ENCODE data around the gene ORM2.
"Not testable (repeated sequence)": the region's sequence is repeated elsewhere in the genome, so short reads cannot be mapped to it uniquely, and the experiment has no call there.

The ORM2 gene

DNA sequence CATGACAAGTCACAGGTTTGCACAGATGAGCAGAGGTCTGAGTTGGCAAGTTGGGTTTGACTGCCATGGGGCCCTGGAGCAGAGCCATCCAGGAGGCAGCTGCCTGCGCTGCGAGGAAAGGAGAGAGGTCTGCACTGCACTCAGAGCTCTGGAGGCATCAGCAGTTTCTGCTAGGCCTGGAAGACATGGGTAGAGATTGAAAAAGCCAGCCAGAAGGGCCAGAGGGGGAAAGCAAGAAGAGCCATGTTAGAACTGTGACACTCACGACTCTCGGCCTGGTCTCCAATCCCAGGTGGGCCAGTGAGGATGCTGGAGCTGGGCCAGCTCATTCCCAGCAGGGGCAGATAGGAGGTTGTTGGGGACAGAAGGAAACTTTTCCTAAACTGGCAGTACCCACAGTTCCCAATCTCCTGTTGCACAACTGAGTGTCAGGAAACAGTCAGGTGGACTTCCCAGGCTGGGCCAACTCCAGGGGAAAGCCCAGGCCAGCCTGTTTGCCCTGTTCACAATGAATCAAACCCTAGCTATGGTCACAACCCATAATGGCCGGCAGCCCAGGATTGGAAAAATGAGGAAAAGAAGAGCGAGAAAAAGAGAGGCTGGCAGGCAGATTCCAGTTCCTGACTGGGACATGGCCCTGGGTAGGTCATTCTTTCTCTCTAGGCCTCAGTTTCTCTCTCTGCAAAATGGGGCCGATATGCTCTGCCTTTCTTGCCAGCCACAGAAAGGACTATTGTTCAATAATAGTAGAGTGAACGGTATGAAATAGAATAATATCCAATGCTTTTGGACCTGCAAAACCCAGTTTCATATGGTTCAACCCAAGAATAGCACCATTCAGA is 14.6 kb upstream of the ORM2 start:
- DNase-seq = peak; percentile 32

DNA sequence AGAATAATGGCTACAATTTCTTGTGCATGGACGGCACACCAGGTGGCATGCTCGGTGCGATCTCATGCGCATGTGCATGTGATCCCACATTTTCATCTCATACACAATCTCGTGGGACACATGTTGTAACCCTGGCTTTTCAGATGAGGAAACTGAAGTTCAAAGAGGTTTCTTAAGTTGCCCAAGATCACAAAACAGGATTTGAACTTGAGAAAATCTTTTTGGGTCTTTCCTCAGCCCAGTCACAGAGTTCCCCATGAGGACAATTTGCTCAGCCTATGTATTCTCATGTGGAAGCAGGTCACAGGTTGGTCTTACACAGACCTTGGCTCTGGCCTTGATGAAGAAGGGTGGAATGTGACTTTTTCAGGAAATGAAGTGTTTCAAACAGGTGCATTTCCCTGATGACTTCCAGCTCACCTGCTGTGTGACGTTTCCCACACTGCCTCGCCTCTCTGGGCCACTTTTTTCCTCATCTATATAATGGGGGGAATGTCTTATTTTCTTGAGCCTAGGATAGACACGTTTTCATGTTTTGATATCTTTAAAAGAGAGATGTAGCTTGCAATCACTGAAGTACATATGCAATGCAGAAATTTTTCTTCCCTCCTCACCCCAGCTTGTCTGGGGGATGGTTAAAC is 13.8 kb upstream of the ORM2 start:
- no peak for DNase-seq

GRCh38 chr9:114316605-114317230 is 13.0 kb upstream of the ORM2 start:
- DNase-seq = peak; percentile 47

DNA sequence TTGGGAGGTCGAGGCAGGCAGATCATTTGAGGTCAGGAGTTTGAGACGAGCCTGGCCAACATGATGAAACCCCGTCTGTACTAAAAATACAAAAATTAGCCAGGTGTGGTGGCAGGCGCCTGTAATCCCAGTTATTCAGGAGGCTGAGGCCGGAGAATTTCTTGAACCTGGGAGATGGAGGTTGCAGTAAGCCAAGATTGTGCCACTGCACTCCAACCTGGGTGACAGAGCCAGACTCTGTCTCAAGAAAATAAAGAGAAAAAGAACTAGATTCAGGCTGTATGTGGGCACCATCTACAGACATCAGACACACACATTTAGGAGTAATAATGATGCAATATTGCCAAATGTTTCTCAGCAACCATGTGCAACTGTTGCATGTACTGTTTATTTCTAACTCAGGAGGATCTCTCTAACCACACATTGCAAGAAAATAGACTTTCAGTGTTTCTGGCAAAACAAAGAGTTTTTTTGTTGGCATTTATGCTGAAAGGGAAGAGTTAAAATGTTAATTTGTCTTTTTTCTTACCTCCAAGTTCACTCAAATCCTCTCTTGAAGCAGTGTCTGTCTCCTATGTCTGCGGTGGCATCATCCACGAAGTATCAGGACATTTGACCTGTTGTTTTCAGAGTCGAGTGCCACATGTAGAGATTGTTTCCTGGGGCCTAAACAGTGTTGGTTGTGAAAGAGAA is 11.9 kb upstream of the ORM2 start:
- peak; percentile 36 for DNase-seq

GRCh38 chr9:114318416-114318815 is 11.3 kb upstream of the ORM2 start:
- peak; percentile 39 for DNase-seq

DNA sequence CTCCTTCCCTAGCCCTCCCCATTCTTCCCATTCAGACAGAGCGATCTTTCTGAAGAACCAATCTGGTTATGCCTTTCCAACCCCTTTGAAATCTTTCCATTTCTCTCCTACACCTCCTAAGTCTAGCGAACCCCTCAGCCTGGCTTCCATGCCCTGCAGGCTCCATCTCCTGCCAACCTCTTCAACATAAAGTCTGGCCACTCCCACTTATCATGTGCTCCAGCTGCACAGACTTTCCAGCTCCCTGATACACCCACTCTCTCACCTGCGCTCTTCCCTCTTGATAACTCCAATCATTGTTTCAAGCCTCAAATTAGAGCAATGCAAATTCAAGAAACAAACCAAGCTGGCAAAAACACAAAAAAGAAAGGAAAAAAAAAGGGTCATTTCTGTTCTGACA is 10.5 kb upstream of the ORM2 start:
- no peak for DNase-seq

DNA sequence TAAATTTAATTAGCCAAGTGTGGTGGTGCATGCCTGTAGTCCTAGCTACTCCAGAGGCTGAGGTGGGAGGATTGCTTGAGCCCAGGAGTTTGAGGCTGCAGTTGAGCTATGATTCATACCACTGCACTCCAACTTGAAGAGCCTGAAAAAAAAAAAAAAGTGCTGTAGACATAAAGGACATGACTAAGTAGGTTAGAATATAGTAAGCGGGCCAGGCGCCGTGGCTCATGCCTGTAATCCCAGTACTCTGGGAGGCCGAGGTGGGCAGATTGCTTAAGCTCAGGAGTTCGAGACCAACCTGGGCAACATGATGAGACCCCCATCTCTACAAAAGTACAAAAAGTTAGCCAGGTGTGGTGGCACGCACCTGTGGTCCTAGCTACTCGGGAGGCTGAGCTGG is 9.0 kb upstream of the ORM2 start:
- DNase-seq = not testable (repeated sequence)

- no peak for DNase-seq
Measured at GRCh38 chr9:114321759-114322158, 7.9 kb upstream of the ORM2 start.

DNA sequence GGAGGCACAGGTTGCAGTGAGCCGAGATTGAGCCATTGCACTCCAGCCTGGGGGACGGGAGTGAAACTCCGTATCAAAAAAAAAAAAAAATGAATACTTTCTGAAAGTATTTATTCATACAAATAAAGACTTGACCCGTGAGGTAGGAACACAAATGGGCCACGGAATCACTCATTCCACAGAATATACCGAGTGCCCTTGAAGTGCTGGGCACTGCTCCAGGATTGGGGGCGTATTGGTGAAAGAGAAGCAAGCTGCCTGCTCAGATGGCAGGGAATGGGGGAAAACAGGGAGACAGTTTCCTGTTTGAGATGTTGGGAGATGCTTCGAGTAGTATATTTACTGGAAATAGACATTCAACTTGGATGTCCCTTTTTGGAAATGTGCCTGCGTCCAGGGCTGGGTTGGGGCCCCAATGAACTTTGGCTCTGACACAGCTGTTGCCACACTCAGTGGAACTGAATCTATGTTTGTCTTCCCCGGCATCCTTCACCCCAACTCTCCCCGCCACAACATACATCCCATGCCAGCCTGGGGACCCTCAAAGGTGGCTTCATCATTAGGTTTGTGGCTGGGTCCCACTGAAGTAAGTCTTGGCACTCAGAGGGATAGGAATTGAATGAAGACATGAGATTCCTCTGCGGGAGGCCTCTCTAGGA is 7.4 kb upstream of the ORM2 start:
- not testable (repeated sequence) for DNase-seq

DNA sequence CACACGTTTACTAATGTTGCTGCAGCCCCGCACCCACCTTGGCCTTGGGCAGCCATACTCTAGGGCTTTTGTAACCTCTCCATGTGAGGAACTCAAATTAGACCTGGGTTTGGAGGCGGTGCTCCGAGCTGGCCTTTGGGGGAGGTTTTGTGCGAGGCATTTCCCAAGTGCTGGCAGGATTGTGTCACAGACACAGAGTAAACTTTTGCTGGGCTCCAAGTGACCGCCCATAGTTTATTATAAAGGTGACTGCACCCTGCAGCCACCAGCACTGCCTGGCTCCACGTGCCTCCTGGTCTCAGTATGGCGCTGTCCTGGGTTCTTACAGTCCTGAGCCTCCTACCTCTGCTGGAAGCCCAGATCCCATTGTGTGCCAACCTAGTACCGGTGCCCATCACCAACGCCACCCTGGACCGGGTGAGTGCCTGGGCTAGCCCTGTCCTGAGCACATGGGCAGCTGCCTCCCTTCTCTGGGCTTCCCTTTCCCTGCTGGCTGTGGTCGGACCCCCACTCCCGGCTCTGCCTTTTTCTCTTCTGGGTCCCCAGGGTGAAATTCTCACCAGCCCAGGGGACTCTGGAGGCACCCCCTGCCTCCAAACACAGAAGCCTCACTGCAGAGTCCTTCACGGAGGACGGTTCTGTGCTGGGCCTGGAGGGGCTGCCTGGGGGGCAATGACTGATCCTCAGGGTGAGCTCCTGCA is 6.7 kb upstream of the ORM2 start, which contains the start of gene ORM1:
TSS of gene ORM1 (plus strand) at position 268 of the 701 bp plus-strand sequence. CDS start at position 304, 36 bp downstream.
- not testable (repeated sequence) for DNase-seq

- DNase-seq = not testable (repeated sequence)
Measured at GRCh38 chr9:114323849-114324248, 5.8 kb upstream of the ORM2 start.

DNA sequence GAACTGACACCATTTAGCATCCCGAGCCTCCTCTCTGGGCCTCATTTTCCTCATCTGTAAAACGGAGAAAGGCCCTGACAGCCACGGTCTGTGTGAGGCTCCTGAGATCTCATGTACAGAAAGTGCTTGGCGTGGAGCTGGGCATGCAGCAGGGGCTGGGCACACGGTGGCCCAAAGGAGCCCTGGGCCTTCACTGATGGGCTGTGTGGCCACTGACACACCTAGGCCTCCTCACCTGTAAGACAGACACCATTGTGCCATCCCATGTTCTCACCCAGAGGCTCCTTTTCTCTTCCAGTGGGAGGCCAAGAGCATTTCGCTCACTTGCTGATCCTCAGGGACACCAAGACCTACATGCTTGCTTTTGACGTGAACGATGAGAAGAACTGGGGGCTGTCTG is 5.2 kb upstream of the ORM2 start:
- no peak for DNase-seq

- DNase-seq = not testable (repeated sequence)
Measured at GRCh38 chr9:114324965-114325364, 4.7 kb upstream of the ORM2 start.

DNA sequence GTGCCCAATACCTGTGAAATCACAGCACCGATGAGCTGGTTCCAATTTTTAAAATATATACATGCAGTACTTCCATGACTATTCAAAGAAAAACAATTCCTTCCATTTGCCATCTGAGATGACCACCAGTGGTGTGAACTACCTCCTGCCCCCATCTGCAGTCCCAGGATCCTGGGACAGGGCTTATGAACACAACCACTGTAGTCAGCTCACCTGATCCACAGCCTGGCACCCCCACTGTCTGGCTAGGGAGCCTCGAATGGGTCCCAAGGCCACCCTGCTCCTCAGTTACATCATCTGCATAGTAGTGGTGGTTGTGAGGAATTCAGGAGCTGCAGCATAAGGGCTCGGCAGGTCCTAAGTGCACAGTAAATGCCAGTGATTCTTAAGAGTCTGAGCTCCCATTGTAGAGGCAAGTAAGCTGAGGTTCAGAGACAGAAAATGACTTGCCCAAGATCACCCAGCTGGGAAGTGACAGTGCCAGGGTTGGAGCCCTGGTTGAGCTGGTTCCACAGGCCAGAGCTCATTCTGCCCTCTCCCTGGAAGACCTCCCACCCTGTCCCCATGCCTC is 3.9 kb upstream of the ORM2 start:
- not testable (repeated sequence) for DNase-seq

GRCh38 chr9:114327749-114328148 is 1.9 kb upstream of the ORM2 start:
- DNase-seq = no peak

GRCh38 chr9:114328357-114328820 is 1.3 kb upstream of the ORM2 start:
- DNase-seq = not testable (repeated sequence)

- DNase-seq = not testable (repeated sequence)
Measured at GRCh38 chr9:114328937-114329624, 588 bp upstream of the ORM2 start.

DNA sequence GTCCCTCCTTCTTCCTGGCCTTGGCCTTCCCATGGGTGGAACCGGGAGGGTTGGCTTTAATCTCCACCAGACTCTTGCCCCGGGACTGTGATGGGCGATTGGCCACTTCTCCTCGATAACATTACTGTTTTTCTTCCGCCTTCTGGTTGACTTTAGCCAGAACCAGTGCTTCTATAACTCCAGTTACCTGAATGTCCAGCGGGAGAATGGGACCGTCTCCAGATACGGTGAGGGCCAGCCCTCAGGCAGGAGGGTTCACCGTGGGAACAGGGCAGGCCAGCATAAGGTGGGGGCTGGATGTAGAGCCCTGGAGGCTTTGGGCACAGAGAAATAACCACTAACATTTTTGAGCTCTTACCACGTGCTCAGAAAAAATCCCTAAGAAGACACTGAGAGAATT is 967 bp downstream of the ORM2 start:
- DNase-seq = no peak

DNA sequence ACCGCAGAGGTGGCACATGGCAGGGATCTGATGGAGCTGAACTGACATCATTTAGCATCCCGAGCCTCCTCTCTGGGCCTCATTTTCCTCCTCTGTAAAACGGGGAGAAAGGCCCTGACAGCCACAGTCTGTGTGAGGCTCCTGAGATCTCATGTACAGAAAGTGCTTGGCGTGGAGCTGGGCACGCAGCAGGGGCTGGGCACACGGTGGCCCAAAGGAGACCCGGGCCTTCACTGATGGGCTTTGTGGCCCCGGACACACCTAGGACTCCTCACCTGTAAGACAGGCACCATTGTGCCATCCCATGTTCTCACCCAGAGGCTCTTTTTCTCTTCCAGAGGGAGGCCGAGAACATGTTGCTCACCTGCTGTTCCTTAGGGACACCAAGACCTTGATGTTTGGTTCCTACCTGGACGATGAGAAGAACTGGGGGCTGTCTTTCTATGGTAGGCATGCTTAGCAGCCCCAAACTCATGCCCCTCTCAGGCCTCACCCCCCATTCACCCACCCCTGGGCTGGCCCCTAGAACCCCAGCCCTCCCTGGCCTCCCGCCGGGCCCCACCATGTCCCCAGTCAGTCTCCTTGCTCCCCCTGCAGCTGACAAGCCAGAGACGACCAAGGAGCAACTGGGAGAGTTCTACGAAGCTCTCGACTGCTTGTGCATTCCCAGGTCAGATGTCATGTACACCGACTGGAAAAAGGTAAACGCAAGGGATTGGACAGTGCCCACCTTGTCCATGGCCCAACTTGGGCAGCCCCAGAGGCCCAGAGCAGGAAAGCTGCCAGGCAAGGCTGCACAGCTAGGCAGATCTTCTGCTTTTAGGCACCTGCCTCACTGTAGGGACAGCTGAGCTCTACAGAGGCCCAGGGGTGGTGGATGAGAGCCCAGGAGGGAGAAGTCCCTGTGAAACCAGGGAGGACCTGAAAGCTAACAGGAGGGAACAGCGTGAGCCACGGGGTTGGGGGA is 1.8 kb downstream of the ORM2 start:
- DNase-seq = not testable (repeated sequence)
